AG09319 (cell line): ENCODE data around the gene CTSA.

Experiments used
- DNase-seq: peaks from one replicate; pipeline ENCODE4 v3.0.0-alpha.2; 2010; ENCODE audit warnings: low read depth; ENCODE audit errors: extremely low read depth
- CTCF ChIP-seq: IDR thresholded peaks from 2 replicates; pipeline ENCODE4 v1.5.1; 2011; ENCODE audit warnings: low read depth, mild to moderate bottlenecking, inconsistent platforms, low read length, moderate library complexity

Gene CTSA

GRCh38 chr20:45890985-45891983, at the start of gene CTSA, which contains the start of gene NEURL2:
Gene CTSA, plus strand, starts transcription at chr20:45891335. Its CDS starts 234 bp downstream, at chr20:45891569.
Gene NEURL2, minus strand, starts transcription at chr20:45891208. Its CDS starts 217 bp downstream, at chr20:45890991.
- TF ChIP-seq CTCF = no peak; the same call in 1 of the 2 replicates

GRCh38 chr20:45841407-45842129, 49.6 kb upstream of the CTSA start:
- TF ChIP-seq CTCF = no peak
- no peak for DNase-seq

More at GRCh38 chr20:45890985-45891983, at the start of gene CTSA, which contains the start of gene NEURL2:
- peak; percentile 91 for DNase-seq

- no peak for TF ChIP-seq CTCF
- DNase-seq = no peak
Observed at GRCh38 chr20:45842169-45842812, 48.8 kb upstream of the CTSA start.

GRCh38 chr20:45843506-45843905, 47.6 kb upstream of the CTSA start:
- DNase-seq = no peak
- no peak for TF ChIP-seq CTCF

- no peak for DNase-seq
- TF ChIP-seq CTCF = no peak
Observed at GRCh38 chr20:45845452-45845851, 45.7 kb upstream of the CTSA start.

- no peak for TF ChIP-seq CTCF
- no peak for DNase-seq
Observed at GRCh38 chr20:45848421-45848820, 42.7 kb upstream of the CTSA start.
